GM19452 (cell line): Measurements from ENCODE around the gene CDR2L.
"Not testable (repeated sequence)": the region's sequence is repeated elsewhere in the genome, so short reads cannot be mapped to it uniquely, and the experiment has no call there.

Experiments
- ATAC-seq: cut with Tn5 transposase; IDR thresholded peaks from one replicate; pipeline ENCODE4 v1.9.1; 2021; ENCODE audit not compliant: unreplicated experiment

CDR2L gene

GRCh38 chr17:75009139-75009724, 21.8 kb downstream of the CDR2L start:
- no peak for ATAC-seq

GRCh38 chr17:75010683-75011400, 23.4 kb downstream of the CDR2L start:
- no peak for ATAC-seq

DNA sequence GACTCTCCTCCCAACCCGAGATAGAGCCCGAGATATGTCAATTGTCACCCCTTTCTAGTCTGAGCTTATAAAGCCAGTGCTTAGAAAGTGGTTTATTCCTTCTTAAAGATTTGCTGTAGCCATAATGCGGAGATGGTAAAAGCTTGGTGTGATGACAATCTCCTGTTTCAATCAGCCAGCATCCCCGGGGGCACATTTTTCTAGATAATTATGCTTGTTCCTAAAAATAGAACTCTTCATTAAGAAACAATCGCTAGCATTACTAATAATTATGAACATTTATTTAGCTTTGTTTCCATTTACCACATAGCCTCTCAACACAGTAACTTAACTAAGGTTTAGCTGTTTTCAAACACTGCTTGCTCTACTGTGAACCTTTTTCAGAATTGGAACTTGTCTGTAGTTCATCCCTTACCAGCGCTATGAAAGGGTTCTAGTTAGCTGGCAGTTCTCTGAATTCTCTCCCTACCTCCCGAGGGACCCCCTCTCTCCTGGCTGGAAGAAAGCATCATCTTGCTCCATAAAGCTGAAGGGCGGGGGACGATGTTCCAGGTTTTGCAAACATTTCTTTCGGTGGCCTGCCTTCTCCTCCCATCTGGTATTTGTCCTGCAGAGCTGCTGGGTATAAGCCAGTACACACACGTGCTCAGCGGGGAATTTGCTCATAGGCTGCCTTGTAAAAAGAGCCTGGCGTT, 24.1 kb downstream of the CDR2L start:
- no peak for ATAC-seq

GRCh38 chr17:75012096-75012345, 24.6 kb downstream of the CDR2L start:
- ATAC-seq = no peak

DNA sequence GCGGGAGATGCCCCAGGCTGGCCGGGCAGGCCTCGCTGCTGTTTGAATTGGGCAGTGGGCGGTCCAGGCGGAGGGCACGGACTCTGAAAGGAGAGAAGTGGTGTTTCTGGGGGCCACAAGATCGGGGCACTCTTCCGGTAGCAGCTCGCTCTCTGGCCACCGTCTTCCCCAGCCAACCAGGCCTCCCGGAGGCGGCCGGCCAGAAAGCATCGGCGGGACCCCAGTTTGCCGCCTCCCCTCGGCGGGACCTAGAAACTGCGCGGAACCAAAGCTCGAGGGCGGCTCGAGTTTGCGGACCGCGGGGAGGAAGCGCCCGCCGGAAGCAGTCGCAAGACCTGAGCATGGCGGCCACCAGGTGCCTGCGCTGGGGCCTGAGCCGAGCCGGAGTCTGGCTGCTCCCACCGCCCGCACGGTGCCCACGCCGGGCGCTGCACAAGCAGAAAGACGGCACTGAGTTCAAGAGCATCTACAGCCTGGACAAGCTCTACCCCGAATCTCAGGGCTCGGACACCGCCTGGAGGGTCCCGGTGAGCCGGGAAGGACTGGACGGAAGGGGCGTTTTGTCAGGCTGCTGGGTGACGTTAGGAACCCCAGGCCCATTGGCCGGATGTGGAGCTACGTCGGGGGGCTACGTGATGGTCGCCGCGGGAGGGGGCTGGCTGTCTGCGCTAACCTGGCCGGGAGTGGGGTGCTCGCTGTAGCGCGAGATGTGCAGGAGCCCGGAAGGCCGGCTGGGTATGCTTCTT, 25.1 kb downstream of the CDR2L start, which contains the start of gene MRPL58:
TSS of gene MRPL58 (plus strand) at position 325 of the 746 bp plus-strand sequence. CDS start at position 342, 17 bp downstream.
- ATAC-seq = peak; percentile 89

- ATAC-seq = no peak
These were observed 25.7 kb downstream of the CDR2L start for GRCh38 chr17:75013092-75013559.

DNA sequence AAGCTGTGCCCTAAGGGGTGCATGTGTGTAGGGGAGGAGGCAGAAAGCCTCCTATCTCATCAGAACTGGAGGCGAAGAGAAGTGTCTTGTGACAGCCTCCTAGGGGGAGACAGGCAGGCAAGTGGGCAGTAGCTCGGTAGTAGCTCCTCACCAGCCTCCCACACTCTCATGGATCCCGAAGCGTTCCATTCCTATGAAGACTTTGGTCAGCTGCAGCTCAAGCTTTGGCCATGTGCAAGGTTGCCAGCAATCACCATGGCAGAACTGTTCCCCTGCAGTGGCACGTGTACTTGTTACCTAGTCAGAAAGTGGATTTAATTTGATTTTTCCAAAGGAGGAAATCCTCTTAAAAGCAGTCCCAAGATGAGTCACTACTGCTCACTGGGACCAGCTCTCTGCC, 31.7 kb downstream of the CDR2L start:
- no peak for ATAC-seq

DNA sequence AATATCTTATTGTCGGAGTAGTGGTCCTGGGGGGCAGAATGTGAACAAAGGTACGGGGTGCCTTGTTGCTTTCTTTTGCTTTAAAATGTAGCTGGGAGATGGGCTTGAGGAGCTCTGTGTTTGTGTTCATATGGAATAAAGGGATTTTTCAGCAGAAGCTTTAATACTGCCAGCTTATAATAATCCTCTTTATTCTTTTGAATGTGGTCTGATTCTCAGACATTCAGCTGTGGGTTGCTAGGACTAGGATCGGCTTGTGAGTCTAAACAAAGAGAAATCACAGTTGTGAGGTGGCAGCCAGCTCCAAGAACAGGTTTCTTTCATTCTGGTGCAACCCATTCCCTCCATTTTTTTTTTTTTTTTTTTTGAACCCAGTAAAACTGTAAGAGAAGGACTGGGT, 32.3 kb downstream of the CDR2L start:
- ATAC-seq = no peak

- no peak for ATAC-seq
These were observed 33.1 kb downstream of the CDR2L start for GRCh38 chr17:75020331-75021110.

GRCh38 chr17:75024686-75025397, 37.4 kb downstream of the CDR2L start:
- ATAC-seq = no peak

- not testable (repeated sequence) for ATAC-seq
These were observed 37.9 kb downstream of the CDR2L start for GRCh38 chr17:75025398-75025734.

DNA sequence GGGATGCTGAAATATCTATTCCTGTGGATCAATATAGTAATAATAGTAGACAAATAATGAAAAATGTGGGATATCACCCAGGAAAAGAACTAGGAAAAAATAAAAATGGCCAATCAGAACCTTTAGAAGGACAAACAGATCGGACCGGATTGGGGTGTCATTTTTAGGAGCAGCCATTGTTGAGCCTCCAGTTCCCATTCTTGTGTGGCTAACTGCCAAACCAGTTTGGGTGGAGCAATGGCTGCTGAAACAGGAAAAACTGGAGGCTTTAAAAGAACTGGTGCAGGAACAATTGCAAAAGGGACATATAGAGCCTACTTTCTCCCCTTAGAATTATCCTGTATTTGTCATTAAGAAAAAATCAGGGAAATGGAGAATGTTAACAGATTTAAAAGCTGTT, 39.2 kb downstream of the CDR2L start:
- ATAC-seq = not testable (repeated sequence)

GRCh38 chr17:75030161-75030560, 42.7 kb downstream of the CDR2L start:
- ATAC-seq = no peak

DNA sequence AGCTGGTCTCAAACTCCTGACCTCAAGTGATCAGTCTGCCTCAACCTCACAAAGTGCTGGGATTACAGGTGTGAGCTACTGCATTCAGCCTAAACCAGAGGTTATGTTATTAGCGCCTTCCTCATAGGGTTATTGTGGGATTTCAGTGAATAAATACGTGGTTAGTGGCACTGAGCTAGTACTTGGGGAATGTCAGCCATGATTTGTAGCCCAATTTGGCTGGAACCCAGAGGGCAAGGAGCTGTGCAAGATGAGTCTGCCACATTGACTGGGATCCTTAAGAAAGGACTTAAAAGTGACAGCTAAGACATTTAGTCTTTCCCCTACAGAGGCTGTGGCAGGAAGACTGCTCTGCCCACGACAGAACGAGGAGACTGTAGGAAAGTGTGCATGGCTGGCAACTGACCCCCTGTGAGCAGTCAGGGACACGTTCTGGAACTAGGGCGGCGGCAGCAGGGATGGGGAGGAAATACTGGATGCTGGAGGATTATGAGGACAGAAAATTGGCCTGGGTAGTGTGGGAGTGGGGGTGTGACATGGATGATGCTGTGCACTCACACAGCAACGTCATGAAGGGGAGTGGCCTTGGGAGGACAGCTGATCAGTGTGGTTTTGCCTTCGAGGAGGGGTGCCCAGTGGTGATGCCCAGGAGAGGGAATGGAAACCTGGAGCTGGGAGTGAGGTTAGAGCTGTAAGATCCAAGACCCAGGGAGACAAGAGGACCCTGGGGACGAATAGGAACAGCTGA, 44.7 kb downstream of the CDR2L start:
- ATAC-seq = no peak

- no peak for ATAC-seq
These were observed 45.4 kb downstream of the CDR2L start for GRCh38 chr17:75032720-75033280.

DNA sequence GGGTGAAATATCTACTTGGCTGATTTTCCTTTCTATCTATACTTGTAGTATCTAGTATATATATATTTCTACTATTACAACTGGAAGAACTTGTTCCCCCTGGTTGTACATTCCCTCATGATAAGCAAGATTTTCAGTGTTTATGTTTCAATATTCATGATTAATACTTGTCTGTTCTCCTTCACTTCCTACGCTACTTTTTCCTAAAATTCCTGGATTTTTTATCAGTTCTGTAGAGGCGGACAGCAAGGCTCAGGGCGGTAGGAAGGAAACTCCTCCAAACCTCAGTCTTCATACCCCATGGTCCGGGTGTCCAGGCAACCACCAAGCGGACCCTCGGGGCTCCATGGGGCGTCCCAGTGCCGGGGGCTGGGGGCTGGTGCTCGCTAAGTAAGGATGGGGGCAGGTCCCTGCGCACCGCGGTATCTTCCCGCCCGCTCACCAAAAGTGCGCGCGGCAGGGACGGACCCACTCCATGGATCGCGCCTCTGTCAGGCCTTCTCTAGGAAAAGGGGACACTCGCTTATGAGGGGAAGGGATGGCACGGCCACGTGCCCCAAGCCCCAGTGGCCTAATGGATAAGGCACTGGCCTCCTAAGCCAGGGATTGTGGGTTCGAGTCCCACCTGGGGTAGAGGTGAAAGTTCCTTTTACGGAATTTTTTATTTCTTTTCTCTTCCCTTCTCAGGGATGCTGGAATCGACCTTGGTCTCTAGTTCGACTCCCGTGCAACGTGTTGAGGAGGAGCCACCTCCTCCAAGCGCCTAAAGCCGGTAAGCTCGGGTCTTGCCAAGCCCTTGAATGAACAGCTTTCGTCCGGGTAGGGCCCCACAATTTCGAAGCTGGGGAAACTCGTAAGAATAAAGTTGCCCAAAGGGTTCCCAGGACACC, 46.2 kb downstream of the CDR2L start:
- ATAC-seq = peak; percentile 57

DNA sequence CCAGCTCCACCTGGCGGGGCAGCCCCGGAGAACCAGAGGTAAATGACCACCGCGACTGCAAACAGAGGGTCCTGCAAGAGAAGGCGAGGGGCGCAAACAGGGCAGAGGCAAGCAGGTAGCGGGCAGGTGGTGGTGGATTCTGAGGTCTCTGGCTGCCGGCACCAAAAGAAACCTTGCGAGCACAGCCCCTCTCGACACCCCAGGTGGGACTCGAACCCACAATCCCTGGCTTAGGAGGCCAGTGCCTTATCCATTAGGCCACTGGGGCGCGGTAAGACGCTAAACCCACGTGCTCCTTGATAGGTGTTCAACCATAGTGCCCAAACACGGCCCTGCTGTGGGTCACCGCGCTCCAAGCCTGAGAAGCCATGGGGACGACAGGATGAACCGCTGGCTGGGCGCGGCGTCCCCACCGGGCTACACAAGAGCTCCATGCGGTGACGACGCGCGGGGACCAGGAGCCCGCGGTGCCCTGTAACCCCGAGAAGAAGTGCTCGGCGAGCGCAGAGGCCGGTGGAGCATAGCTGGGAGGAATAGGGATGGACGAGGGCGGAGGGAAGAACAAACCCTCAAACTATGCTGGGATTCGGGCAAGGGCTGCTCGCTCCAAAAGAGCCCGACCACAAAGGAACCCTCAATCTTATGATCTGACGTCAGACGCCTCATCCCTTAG, 46.9 kb downstream of the CDR2L start:
- peak; percentile 57 for ATAC-seq
